OCI-LY3 (cell line): ENCODE results near the gene MAP1LC3B.

Source experiments
- EZH2phosphoT487 ChIP-seq: fragments of 200-600 bp; shearing (Covaris generic); IDR thresholded peaks from 2 replicates; pipeline ENCODE4 v1.6.1; 2018; ENCODE audit warnings: antibody characterized with exemption, mixed run types, low read depth
- TF ChIP-seq, protein P1 (sequence below): fragments of 200-600, 300-600 bp; sonication (generic); IDR thresholded peaks from 2 replicates; pipeline ENCODE4 v1.5.1; 2014; ENCODE audit warnings: antibody characterized with exemption, low read length, low read depth

DNA sequence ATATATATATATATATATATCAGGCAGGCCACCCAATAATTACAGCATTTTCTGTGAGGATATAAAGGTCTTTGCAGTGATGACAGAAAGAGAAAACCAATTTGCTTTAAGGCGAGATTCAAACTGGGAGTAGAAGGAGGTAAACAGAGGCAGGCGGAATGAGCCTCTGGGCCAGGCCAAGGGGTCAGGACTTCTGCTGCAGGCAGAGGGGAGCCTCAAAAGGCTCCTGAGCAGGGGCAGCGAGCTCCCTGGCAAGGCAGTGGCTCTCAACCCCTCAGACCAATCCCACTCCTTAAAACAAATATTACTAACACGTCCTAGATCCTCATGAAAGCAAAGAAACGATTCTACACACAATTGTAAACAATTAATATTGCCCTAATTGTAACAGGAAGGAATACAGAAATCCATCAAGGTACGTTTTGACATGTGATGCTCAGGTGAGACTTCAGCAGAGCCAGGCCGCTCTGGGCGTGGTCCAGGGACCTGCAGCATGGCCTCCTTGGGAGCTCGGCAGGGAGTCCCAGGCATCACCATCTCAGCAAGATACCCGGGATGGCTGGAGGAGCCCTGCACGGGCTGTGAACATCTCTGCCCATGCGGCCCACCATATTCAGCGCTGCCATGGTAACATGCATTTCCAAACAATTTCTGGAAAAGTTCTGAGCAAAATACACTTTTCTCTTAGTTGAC is 27.0 kb upstream of the MAP1LC3B start:
- TF ChIP-seq, protein P1, sequence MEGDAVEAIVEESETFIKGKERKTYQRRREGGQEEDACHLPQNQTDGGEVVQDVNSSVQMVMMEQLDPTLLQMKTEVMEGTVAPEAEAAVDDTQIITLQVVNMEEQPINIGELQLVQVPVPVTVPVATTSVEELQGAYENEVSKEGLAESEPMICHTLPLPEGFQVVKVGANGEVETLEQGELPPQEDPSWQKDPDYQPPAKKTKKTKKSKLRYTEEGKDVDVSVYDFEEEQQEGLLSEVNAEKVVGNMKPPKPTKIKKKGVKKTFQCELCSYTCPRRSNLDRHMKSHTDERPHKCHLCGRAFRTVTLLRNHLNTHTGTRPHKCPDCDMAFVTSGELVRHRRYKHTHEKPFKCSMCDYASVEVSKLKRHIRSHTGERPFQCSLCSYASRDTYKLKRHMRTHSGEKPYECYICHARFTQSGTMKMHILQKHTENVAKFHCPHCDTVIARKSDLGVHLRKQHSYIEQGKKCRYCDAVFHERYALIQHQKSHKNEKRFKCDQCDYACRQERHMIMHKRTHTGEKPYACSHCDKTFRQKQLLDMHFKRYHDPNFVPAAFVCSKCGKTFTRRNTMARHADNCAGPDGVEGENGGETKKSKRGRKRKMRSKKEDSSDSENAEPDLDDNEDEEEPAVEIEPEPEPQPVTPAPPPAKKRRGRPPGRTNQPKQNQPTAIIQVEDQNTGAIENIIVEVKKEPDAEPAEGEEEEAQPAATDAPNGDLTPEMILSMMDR = no peak
- no peak for TF ChIP-seq EZH2phosphoT487
